NT2/D1 (cell line): ENCODE data around the gene EMD.
"Not testable (repeated sequence)": the region's sequence is repeated elsewhere in the genome, so short reads cannot be mapped to it uniquely, and the experiment has no call there.

Experiments
- DNase-seq: peaks from one replicate; pipeline ENCODE4 v3.0.0-alpha.2; 2011; ENCODE audit warnings: low read depth, low spot score
- H3K27me3 ChIP-seq: 2 replicates; pipeline ENCODE4 v1.6.0; 2011; ENCODE audit warnings: mild to moderate bottlenecking; ENCODE audit not compliant: insufficient read length, insufficient read depth
- H3K36me3 ChIP-seq: 2 replicates; pipeline ENCODE4 v1.6.1; 2011; ENCODE audit warnings: mild to moderate bottlenecking, low read length, mixed read lengths; ENCODE audit not compliant: insufficient read depth, insufficient read length
- H3K4me1 ChIP-seq: 2 replicates; pipeline ENCODE4 v1.5.1; 2011; ENCODE audit not compliant: insufficient read depth, insufficient read length
- H3K4me3 ChIP-seq: 2 replicates; pipeline ENCODE4 v1.5.1; 2011; ENCODE audit warnings: low read depth; ENCODE audit not compliant: insufficient read length
- H3K9ac ChIP-seq: 2 replicates; pipeline ENCODE4 v1.6.0; 2011; ENCODE audit warnings: low read depth; ENCODE audit not compliant: insufficient read length
- H3K9me3 ChIP-seq: 2 replicates; pipeline ENCODE4 v1.5.1; 2011; ENCODE audit warnings: mild to moderate bottlenecking, low read length; ENCODE audit not compliant: insufficient read depth
- SUZ12 ChIP-seq: IDR thresholded peaks from 2 replicates; pipeline ENCODE4 v1.6.1; 2011; ENCODE audit not compliant: insufficient read length, insufficient read depth; ENCODE audit errors: extremely low read depth
- YY1 ChIP-seq: IDR thresholded peaks from 2 replicates; pipeline ENCODE4 v1.6.1; 2011; ENCODE audit not compliant: insufficient read length, insufficient read depth
- ZNF274 ChIP-seq: IDR thresholded peaks from 2 replicates; pipeline ENCODE4 v1.6.1; 2011; ENCODE audit warnings: mild to moderate bottlenecking, low read depth, low read length

Gene EMD

DNA sequence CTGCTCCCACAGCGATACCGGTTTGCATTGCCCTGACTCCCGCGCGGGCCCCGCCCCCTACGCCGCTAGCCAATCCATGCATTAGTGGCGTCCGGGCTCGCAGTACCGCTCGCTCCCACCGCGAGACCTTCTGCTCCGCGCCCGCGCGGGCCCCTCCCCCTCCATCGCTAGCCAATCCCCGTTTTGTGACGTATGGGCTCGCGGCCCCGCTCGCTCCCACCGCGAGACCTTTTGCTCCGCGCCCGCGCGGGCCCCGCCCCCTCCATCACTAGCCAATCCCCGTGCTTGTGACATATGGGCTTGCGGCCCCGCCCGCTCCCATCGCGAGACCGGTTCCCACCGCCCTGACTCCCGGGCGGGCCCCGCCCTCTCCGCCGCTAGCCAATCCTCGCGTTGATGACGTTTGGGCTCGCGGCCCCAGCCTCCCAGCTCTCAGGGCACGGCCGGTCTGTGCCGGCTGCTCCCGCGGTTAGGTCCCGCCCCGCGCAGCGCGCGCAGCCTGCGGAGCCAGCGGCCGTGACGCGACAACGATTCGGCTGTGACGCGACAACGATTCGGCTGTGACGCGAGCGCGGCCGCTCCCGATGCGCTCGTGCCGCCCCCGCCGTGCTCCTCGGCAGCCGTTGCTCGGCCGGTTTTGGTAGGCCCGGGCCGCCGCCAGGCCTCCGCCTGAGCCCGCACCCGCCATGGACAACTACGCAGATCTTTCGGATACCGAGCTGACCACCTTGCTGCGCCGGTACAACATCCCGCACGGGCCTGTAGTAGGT, at the start of gene EMD:
TSS of gene EMD (plus strand) at position 497 of the 770 bp plus-strand sequence. CDS start at position 687, 190 bp downstream.
- TF ChIP-seq SUZ12 (no peak), YY1 (no peak), ZNF274 (no peak)
- H3K4me3 ChIP-seq: peak within 1 kb of the TSS; percentile 64
- peak; percentile 86 for DNase-seq
- peak within 1 kb of the TSS; percentile 77 for H3K9ac ChIP-seq
- no peaks in the 10 kb centered on the region for H3K27me3 ChIP-seq
- no peaks in the 10 kb centered on the region for H3K9me3 ChIP-seq
- H3K36me3 ChIP-seq: peaks cover 14% of the 10 kb centered on the region
- H3K4me1 ChIP-seq: peaks cover 2% of the 10 kb centered on the region

DNA sequence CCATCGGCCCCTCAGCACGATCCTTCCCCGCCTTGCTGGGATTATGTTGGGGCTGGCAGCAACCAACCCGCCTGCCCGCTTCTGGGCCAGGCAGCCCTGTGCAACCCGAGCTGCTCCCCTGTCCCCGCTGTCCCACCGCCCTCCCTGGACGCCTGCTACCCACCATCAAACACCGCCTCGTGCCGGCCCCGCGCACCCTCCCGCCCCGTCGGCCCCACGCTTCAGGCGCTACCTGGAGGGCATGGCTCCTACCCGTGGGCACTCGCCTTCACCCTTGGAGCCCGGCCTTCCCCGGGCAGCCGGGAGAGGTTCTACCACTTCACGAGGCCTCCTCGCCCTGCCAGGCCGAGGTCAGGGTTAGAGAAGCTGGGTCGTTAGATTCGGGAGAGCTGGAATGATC, 46.5 kb upstream of the EMD start:
- DNase-seq: no peak
- no peaks in the 10 kb centered on the region for H3K27me3 ChIP-seq
- H3K4me1 ChIP-seq: no peaks in the 10 kb centered on the region
- TF ChIP-seq YY1 (no peak), ZNF274 (no peak), SUZ12 (no peak)
- no peaks in the 10 kb centered on the region for H3K36me3 ChIP-seq
- H3K4me3 ChIP-seq: no peak overlapping the region
- H3K9me3 ChIP-seq: no peaks in the 10 kb centered on the region
- H3K9ac ChIP-seq: no peak overlapping the region

DNA sequence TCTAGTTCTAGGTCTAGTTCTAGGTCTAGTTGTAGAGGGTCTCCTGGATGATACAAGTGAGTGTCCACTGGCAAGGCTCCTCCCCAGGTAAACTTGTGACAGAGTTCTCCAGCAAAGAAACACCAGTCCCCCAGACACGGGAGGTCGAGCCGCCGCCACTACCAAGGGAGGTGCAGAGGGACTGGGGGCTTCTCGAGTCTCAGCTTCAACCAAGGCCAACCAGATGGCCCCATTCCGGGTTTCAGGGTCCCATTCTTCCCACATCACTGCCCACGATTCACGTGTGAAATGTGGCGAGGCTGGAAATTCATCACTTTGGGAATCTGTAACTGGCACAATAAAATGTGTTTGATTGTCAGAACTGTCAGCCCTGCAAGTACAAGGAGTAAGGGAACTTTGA, 46.0 kb upstream of the EMD start:
- H3K27me3 ChIP-seq: no peaks in the 10 kb centered on the region
- no peak overlapping the region for H3K9ac ChIP-seq
- no peaks in the 10 kb centered on the region for H3K4me1 ChIP-seq
- no peaks in the 10 kb centered on the region for H3K36me3 ChIP-seq
- no peak for DNase-seq
- no peak for TF ChIP-seq SUZ12
- no peak for TF ChIP-seq ZNF274
- H3K9me3 ChIP-seq: no peaks in the 10 kb centered on the region
- no peak overlapping the region for H3K4me3 ChIP-seq

DNA sequence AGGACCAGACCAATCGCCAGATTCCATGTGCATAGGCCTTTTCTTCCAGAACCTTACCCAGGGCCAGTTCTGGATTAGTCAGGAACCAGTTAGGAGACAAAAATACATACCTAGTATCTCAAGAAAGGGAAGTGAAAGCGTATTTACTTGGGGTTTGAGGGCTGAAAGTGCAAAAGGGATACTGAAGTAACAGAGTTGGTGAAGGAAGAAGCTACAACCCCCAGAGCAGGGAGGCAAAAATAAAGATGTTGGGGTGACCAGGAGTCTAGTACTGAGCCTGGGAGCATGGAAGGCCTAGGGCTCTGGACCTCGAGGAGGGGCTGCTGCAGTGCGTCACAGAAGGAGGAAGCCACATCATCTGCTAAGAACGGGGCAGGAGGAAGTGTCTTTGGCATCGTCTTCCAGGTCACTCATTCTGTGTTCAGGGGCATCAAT, 45.2 kb upstream of the EMD start:
- no peak for TF ChIP-seq YY1
- no peak for TF ChIP-seq ZNF274
- no peak for TF ChIP-seq SUZ12
- DNase-seq: no peak
- no peaks in the 10 kb centered on the region for H3K4me1 ChIP-seq
- no peaks in the 10 kb centered on the region for H3K9me3 ChIP-seq
- no peaks in the 10 kb centered on the region for H3K27me3 ChIP-seq
- no peak overlapping the region for H3K9ac ChIP-seq
- no peak overlapping the region for H3K4me3 ChIP-seq
- H3K36me3 ChIP-seq: no peaks in the 10 kb centered on the region

DNA sequence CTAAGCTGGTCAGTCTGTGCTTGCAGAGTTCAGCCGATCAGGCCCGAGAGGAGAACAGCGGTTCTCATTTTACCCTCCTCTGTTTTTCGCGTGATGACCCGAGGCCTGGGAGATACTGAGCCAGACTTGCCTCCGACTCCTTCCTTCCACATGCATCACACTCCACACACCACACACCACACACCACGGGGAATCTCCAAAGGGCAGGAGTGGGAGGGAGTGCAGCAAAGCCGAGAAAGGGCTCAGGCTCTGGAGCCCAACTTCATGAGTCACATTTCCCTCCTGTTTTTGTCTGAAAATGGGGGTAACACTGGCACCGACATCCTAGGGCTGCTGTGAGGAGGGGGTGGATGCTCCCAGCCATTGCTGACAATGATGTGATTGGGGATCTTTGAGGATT, 44.6 kb upstream of the EMD start:
- H3K4me3 ChIP-seq: no peak overlapping the region
- no peak for DNase-seq
- TF ChIP-seq YY1: no peak
- TF ChIP-seq SUZ12: no peak
- no peak for TF ChIP-seq ZNF274
- H3K4me1 ChIP-seq: no peaks in the 10 kb centered on the region
- H3K9ac ChIP-seq: no peak overlapping the region
- H3K9me3 ChIP-seq: no peaks in the 10 kb centered on the region
- H3K36me3 ChIP-seq: no peaks in the 10 kb centered on the region
- H3K27me3 ChIP-seq: no peaks in the 10 kb centered on the region

DNA sequence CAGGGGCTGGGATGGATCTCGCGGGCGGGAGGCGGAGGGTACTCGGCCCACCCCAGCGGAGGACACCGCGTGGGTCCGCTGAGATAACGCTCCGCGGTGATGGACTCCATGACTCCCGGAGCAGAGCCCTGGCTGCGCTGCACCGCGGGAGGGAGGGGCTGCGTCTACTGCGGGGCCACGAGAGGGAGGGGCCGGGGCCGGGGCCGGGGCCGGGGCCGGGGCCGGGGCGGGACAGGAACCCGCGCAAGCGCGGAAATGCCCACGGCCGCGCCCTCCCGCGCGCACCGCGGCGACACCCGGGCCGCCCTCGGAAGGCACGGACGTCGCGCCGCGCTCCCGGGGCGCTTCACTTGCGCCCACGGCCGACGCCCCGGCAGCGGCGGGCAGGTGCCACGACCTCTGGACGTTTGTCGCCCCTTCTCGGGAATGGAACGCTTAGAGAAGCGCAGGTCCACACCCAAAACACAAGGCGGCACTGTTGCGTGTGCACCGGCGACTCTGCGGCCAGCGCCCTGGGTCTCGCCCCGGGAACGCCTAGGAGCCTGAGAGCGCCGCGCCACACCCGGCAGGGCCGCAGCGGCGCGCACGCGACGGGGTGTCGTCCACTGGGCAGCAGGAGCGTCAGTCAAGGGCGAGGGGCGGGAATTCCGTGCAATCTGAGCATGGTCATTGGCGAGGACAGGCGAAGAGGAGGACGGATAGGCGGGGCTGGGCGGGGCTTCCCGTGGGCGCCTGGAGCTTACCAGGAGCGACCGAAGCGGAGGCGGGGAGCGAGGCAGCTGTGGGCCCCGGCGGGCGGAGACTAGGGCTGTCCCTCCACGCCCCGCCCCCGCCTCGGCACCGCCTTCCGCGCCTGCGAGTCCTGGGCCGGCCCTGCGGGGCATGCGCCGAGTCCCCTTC, 37.4 kb upstream of the EMD start:
- H3K4me3 ChIP-seq, DNase-seq, H3K9ac ChIP-seq: not testable (repeated sequence)

DNA sequence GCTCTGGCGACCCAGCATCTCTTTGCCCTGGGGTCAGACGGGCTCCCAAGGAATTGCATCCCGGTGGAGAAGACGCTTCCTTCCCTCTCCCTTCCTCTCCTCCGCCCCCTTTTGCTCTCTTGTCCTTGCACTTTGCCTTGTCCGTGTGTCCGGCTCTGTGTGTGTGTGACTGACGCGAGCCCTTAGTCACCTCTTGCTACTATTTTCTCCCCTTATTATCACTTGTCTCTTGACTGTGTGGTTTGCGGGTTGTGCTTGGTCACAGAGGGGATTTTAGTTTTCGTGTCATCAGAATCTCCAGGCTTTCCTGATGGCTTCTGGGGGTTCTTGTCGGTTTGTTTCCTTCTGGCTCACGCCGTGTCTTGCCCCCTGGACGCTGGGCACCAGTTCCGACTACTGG, 36.0 kb upstream of the EMD start:
- not testable (repeated sequence) for H3K9ac ChIP-seq, H3K36me3 ChIP-seq, H3K27me3 ChIP-seq, H3K9me3 ChIP-seq, H3K4me3 ChIP-seq, H3K4me1 ChIP-seq, DNase-seq

More for the DNA sequence above, 37.4 kb upstream of the EMD start:
- H3K4me1 ChIP-seq, H3K36me3 ChIP-seq, H3K9me3 ChIP-seq, H3K27me3 ChIP-seq: not testable (repeated sequence)

DNA sequence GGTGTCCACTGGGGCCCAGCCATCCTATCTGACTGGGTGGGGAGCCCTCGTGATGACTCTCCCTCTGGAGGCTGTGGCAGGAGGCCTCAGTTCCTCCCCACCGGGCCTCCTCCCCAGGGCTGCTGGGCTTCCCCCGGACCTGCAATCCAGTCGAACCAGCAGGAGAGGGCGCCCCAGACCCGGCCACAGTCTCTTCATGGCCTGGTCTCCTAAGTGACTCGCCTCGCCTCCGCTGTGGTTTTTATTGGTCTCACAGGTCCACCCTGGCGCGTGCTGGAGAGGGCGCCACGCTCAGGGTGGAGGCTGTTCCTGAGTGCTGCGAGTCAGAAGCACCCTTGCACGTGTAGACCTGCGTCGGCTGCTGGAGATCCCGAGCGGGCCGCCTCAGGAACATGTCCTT, 35.5 kb upstream of the EMD start:
- not testable (repeated sequence) for H3K4me3 ChIP-seq, DNase-seq, H3K9me3 ChIP-seq, H3K9ac ChIP-seq, H3K36me3 ChIP-seq, H3K27me3 ChIP-seq, H3K4me1 ChIP-seq
